Stimulated activated CD4-positive, alpha-beta T cell treated with anti-CD3 and anti-CD28 coated beads, TNF-alpha, amount 100 ng/mL, for 48 hours (primary cell): ENCODE data around the gene RETREG1.
"Not testable (repeated sequence)": the region's sequence is repeated elsewhere in the genome, so short reads cannot be mapped to it uniquely, and the experiment has no call there.

ENCODE experiments used
- DNase-seq, 3 donors: peaks; one replicate each; pipeline ENCODE4 v3.0.0-alpha.2; 2020; ENCODE audit warnings: low read depth in 3 of 3

RETREG1 gene

GRCh38 chr5:16487456-16487855 lies 129.3 kb downstream of the RETREG1 start:
- no peak for DNase-seq

GRCh38 chr5:16486711-16487111 lies 130.1 kb downstream of the RETREG1 start:
- DNase-seq = no peak

- DNase-seq = no peak
Measured at GRCh38 chr5:16485656-16486055, 131.1 kb downstream of the RETREG1 start.

GRCh38 chr5:16484081-16484480 lies 132.7 kb downstream of the RETREG1 start:
- no peak for DNase-seq

GRCh38 chr5:16483361-16483760 lies 133.4 kb downstream of the RETREG1 start:
- no peak for DNase-seq

- DNase-seq = no peak
Measured at GRCh38 chr5:16482891-16483290, 133.9 kb downstream of the RETREG1 start.

GRCh38 chr5:16480821-16481538 lies 135.8 kb downstream of the RETREG1 start:
- no peak for DNase-seq

- no peak for DNase-seq
Measured at GRCh38 chr5:16480144-16480543, 136.7 kb downstream of the RETREG1 start.

- DNase-seq = no peak
Measured at GRCh38 chr5:16477541-16477940, 139.3 kb downstream of the RETREG1 start.

GRCh38 chr5:16476417-16476816 lies 140.4 kb downstream of the RETREG1 start:
- not testable (repeated sequence) for DNase-seq

GRCh38 chr5:16471387-16471786 lies 145.4 kb downstream of the RETREG1 start:
- no peak for DNase-seq

- no peak for DNase-seq
Measured at GRCh38 chr5:16467363-16468219, 149.2 kb downstream of the RETREG1 start.

- peak; percentile 76 to 85 (median 80) for DNase-seq
Measured at GRCh38 chr5:16465544-16466432, 151.0 kb downstream of the RETREG1 start, which contains the start of gene ZNF622. ZNF622 (minus strand) TSS chr5:16465800; CDS start chr5:16465665, 135 bp downstream.

GRCh38 chr5:16464664-16465543 lies 151.9 kb downstream of the RETREG1 start:
- no peak for DNase-seq

- no peak for DNase-seq
Measured at GRCh38 chr5:16464231-16464630, 152.6 kb downstream of the RETREG1 start.

GRCh38 chr5:16461782-16462181 lies 155.0 kb downstream of the RETREG1 start:
- DNase-seq = no peak

- DNase-seq = no peak
Measured at GRCh38 chr5:16461026-16461425, 155.8 kb downstream of the RETREG1 start.

GRCh38 chr5:16459451-16459850 lies 157.3 kb downstream of the RETREG1 start:
- no peak for DNase-seq

GRCh38 chr5:16457853-16458252 lies 158.9 kb downstream of the RETREG1 start:
- no peak for DNase-seq

- DNase-seq = no peak
Measured at GRCh38 chr5:16457451-16457850, 159.3 kb downstream of the RETREG1 start.
